ENCODE results near the gene STAT4. TPM values are rescaled to one million over a fixed set of nuclear protein-coding genes. Genes with fewer than 3 reads are reported as not detected.

STAT4 gene
- total RNA-seq, 1 experiment from 2014 or later, result 0.71 TPM

DNA sequence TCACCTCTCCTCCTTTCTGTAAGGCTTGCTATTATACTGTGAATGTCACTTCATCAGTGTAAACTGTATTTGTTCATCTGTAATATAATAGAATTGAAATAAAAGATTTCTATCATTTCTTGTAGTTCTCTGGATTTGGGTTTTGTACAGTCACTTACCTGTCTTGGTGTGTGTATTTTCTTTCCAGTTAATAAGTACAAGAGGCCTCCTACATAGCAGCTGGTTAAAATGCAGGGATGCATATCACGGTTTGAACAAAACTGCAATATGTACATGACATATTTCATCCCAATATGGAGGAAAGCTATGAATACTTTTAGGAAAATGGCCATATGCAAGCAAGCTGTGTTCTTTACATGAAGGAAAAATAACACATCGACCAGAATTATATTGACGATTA lies 131.4 kb downstream of the STAT4 start:
- DNase-seq (ENCODE audit: low spot score), result no peak
- ChIA-PET CTCF (no interaction called here), POLR2A (ENCODE audit: low non-redundant PET) (no interaction called here)
- no peaks in the 10 kb centered on the region for H3K36me3 ChIP-seq (ENCODE audit: insufficient read depth, low read length, poor library complexity, severe bottlenecking)
- intact Hi-C loops (cut with micrococcal nuclease; ENCODE audit: unreplicated experiment), result loop anchor here (10.0 kb wide), 1 partner anchor 375 kb away; the partner anchor contains the start of gene NAB1
- no peak for TF ChIP-seq EZH2 (IDR thresholded peaks at IDR 0.05; ENCODE audit: borderline replicate concordance, low read depth, low read length, poor library complexity, severe bottlenecking)
- TF ChIP-seq, protein P1, sequence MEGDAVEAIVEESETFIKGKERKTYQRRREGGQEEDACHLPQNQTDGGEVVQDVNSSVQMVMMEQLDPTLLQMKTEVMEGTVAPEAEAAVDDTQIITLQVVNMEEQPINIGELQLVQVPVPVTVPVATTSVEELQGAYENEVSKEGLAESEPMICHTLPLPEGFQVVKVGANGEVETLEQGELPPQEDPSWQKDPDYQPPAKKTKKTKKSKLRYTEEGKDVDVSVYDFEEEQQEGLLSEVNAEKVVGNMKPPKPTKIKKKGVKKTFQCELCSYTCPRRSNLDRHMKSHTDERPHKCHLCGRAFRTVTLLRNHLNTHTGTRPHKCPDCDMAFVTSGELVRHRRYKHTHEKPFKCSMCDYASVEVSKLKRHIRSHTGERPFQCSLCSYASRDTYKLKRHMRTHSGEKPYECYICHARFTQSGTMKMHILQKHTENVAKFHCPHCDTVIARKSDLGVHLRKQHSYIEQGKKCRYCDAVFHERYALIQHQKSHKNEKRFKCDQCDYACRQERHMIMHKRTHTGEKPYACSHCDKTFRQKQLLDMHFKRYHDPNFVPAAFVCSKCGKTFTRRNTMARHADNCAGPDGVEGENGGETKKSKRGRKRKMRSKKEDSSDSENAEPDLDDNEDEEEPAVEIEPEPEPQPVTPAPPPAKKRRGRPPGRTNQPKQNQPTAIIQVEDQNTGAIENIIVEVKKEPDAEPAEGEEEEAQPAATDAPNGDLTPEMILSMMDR (conservative IDR thresholded peaks at IDR 0.05; ENCODE audit: low read depth, low read length), result no peak
- no peaks in the 10 kb centered on the region for H3K4me1 ChIP-seq (ENCODE audit: insufficient read depth, low read length, poor library complexity, severe bottlenecking)
- BruUV-seq (replicated peaks), result no TSS peak
- no peak overlapping the region for H3K4me3 ChIP-seq (ENCODE audit: low read depth, low read length, poor library complexity, severe bottlenecking)
- H3K27me3 ChIP-seq (replicated peaks; ENCODE audit: insufficient read depth, low read depth, low read length, poor library complexity), result no peaks in the 10 kb centered on the region
- H3K9me3 ChIP-seq (ENCODE audit: low read depth, low read length, poor library complexity, severe bottlenecking), result no peaks in the 10 kb centered on the region
- no peak overlapping the region for H3K27ac ChIP-seq (ENCODE audit: low read depth, low read length, poor library complexity, severe bottlenecking)

GRCh38 chr2:191018643-191019119 lies 132.1 kb downstream of the STAT4 start:
- DNase-seq (ENCODE audit: low spot score), result no peak
- H3K4me1 ChIP-seq (ENCODE audit: insufficient read depth, low read length, poor library complexity, severe bottlenecking), result no peaks in the 10 kb centered on the region
- ChIA-PET CTCF (no interaction called here), POLR2A (ENCODE audit: low non-redundant PET) (no interaction called here)
- H3K27ac ChIP-seq (ENCODE audit: low read depth, low read length, poor library complexity, severe bottlenecking), result no peak overlapping the region
- H3K27me3 ChIP-seq (replicated peaks; ENCODE audit: insufficient read depth, low read depth, low read length, poor library complexity), result no peaks in the 10 kb centered on the region
- TF ChIP-seq, protein P1 (conservative IDR thresholded peaks at IDR 0.05; ENCODE audit: low read depth, low read length), result no peak
- TF ChIP-seq EZH2 (IDR thresholded peaks at IDR 0.05; ENCODE audit: borderline replicate concordance, low read depth, low read length, poor library complexity, severe bottlenecking), result no peak
- no peak overlapping the region for H3K4me3 ChIP-seq (ENCODE audit: low read depth, low read length, poor library complexity, severe bottlenecking)
- intact Hi-C loops (cut with micrococcal nuclease; ENCODE audit: unreplicated experiment), result loop anchor here (10.0 kb wide), 1 partner anchor 374 kb away; the partner anchor contains the start of gene NAB1
- no TSS peak for BruUV-seq (replicated peaks)
- H3K36me3 ChIP-seq (ENCODE audit: insufficient read depth, low read length, poor library complexity, severe bottlenecking), result no peaks in the 10 kb centered on the region
- H3K9me3 ChIP-seq (ENCODE audit: low read depth, low read length, poor library complexity, severe bottlenecking), result no peaks in the 10 kb centered on the region

GRCh38 chr2:191018048-191018447 lies 132.7 kb downstream of the STAT4 start:
- no peak for TF ChIP-seq EZH2 (IDR thresholded peaks at IDR 0.05; ENCODE audit: borderline replicate concordance, low read depth, low read length, poor library complexity, severe bottlenecking)
- TF ChIP-seq, protein P1 (conservative IDR thresholded peaks at IDR 0.05; ENCODE audit: low read depth, low read length), result no peak
- POLR2A ChIA-PET (ENCODE audit: low non-redundant PET), result no interaction called here
- intact Hi-C loops (cut with micrococcal nuclease; ENCODE audit: unreplicated experiment), result loop anchor here (10.0 kb wide), 1 partner anchor 373 kb away; the partner anchor contains the start of gene NAB1
- no peak for DNase-seq (ENCODE audit: low spot score)
- CTCF ChIA-PET, result no interaction called here
- H3K4me3 ChIP-seq (ENCODE audit: low read depth, low read length, poor library complexity, severe bottlenecking), result no peak overlapping the region
- no peak overlapping the region for H3K27ac ChIP-seq (ENCODE audit: low read depth, low read length, poor library complexity, severe bottlenecking)
- no TSS peak for BruUV-seq (replicated peaks)
- no peaks in the 10 kb centered on the region for H3K27me3 ChIP-seq (replicated peaks; ENCODE audit: insufficient read depth, low read depth, low read length, poor library complexity)
- H3K9me3 ChIP-seq (ENCODE audit: low read depth, low read length, poor library complexity, severe bottlenecking), result no peaks in the 10 kb centered on the region
- peaks cover 1% of the 10 kb centered on the region for H3K4me1 ChIP-seq (ENCODE audit: insufficient read depth, low read length, poor library complexity, severe bottlenecking)
- H3K36me3 ChIP-seq (ENCODE audit: insufficient read depth, low read length, poor library complexity, severe bottlenecking), result no peaks in the 10 kb centered on the region

Data from A673 (cell line).